Erythroblast (primary cell): ENCODE results near the gene ISCA2.

Experiments
- DNase-seq, 2 experiments: peaks; one replicate each; lab custom pipeline; 2025; lab: John Stamatoyannopoulos, UW
- GATA1 ChIP-seq: IDR thresholded peaks from 2 replicates; pipeline ENCODE4 v1.6.1; 2011; ENCODE audit warnings: low read depth, mild to moderate bottlenecking, control low read depth, low read length, moderate library complexity
- POLR2A ChIP-seq: IDR thresholded peaks from 2 replicates; pipeline ENCODE4 v1.6.1; 2011; ENCODE audit warnings: mild to moderate bottlenecking, low read length

ISCA2 gene

DNA sequence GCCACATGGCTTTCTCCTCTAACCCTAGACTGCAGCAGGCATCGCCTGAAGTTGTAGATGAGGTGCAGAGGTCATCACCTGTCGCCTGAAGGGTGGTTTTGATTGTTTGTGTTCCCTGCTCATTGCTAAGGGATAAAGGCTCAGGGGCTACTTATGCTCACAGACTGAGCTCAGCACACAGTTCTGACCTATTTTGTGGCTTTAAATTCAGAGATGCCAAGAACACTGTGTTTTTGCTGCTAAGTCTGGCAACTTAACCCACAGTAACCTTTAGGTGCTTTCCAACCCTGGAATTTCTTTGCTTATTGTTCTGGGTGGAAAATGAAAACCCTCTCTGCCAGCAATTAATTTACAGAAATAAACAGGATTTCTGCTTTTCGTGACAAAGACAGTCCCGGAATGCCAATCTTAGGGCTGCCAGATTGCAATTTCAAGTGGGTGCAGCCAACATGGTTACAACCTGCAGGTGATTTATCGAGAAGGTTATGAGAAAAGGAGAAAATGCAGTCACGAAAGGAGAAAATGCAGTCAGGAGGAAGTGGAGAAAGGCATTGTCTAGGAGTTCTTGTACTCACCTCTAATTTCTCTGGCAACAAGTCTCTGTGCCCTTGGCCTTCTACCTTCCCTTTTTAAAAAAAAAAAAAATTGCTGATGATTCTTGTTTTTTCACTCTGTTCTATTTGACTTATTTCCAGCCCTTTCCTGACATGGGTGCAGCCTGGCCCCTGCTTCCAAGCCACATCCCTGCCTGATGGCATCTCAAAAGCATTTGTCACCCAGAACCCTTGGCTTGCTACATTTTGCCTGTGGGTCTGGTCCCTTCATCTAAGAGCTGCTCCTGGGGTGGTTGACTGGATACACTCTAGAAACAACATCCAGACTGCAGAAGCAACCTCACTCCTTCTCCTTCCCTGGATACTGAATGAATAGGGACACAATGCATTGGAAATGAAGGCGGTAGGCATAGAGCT, 23.7 kb upstream of the ISCA2 start:
- no peak for DNase-seq
- no peak for TF ChIP-seq POLR2A
- no peak for TF ChIP-seq GATA1

DNA sequence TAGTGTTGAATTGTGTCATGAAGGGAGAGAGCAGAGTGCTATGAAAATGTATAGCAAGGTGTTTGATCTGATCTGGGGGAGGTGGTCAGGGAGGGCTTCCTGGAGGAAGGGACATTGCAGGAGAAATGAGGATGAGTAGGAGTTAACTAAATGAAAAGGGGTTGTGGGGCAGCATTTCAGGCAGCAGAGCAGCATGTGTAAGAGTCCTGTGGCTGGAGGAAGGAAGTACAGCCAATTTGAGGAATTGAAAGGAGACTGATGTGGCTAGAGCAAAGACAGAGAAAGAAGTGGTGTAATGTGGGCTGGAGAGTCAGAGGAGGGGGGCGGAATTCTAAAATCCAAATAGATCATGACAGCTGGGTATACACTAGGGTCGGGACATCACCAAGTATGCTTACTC, 21.0 kb upstream of the ISCA2 start:
- no peak for TF ChIP-seq GATA1
- no peak for DNase-seq

- TF ChIP-seq GATA1 (no peak), POLR2A (no peak)
- no peak for DNase-seq
Observed at GRCh38 chr14:74474376-74474775, 19.2 kb upstream of the ISCA2 start.

DNA sequence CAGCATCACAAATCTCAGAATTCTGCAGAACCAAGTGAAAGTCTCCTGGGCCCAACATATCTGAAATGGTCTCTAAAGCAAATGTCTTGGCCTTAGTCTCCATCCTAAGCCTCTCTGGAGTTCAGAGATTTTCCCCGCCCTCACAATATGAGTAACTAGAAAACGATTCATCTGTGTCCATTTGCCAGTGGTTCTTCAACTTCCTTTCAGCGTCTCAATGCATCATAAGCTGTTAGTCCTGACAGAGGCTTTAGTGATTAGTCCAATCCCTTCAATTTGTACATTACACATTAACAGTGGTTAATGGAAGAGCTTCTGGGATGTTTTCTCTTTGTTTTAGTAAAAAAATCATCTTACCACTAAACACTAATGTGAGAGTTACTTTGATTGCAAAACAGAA, 17.9 kb upstream of the ISCA2 start:
- no peak for DNase-seq
- TF ChIP-seq POLR2A = no peak

- TF ChIP-seq POLR2A (no peak), GATA1 (no peak)
- no peak for DNase-seq
Observed at GRCh38 chr14:74476107-74476506, 17.5 kb upstream of the ISCA2 start.

DNA sequence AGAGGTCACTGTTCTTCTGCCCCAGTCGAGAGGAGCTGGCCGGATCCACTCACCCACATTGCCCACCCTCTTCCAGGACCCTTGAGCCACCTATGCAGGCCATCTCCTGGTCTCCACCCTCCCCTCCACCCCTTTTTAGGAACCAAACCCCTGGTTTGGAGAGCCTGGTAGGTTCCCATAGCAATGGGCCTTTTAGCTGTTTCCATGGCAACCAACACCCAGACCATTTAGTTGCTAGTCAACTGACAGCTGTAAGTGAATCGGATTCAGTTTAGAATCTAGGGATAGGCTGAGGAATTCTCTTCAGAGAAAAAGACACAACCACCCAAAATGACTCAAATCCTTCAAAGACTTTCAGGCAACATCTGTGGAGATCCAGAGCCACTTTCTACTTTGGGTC, 17.0 kb upstream of the ISCA2 start:
- no peak for DNase-seq
- TF ChIP-seq GATA1 (no peak), POLR2A (no peak)

- TF ChIP-seq GATA1 (no peak), POLR2A (no peak)
- peak in 1 of 2 experiments; percentile 5 for DNase-seq
Observed at GRCh38 chr14:74478996-74479635, 14.4 kb upstream of the ISCA2 start.

- TF ChIP-seq POLR2A (no peak), GATA1 (no peak)
- no peak for DNase-seq
Observed at GRCh38 chr14:74480046-74480445, 13.5 kb upstream of the ISCA2 start.

GRCh38 chr14:74482571-74482970, 11.0 kb upstream of the ISCA2 start:
- no peak for DNase-seq
- no peak for TF ChIP-seq POLR2A
- TF ChIP-seq GATA1 = no peak

GRCh38 chr14:74483321-74483720, 10.2 kb upstream of the ISCA2 start:
- TF ChIP-seq POLR2A (no peak), GATA1 (no peak)
- no peak for DNase-seq

DNA sequence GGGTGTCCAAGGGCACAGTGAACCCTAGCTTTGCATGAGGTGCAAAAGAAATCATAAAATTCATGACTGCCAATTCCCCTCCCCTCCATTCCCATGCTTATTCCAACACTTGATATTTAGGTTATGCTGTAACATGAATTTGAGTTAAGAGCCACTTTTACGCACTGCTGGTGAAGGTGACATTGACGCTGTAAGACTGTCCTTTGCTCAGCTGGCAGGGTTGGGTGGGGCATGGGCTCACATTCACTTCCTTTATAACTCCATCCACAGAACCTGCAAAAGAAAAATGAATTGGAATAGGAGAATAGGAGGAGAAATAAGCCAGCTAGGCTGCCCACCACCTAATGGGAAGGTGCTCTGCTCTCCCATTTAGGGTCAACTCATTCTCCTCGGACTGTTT, 7.4 kb upstream of the ISCA2 start:
- no peak for DNase-seq
- TF ChIP-seq GATA1 = no peak
- no peak for TF ChIP-seq POLR2A

- DNase-seq = no peak
- no peak for TF ChIP-seq GATA1
- TF ChIP-seq POLR2A = no peak
Observed at GRCh38 chr14:74488786-74489397, 4.7 kb upstream of the ISCA2 start.

GRCh38 chr14:74490486-74490885, 3.1 kb upstream of the ISCA2 start:
- no peak for DNase-seq
- TF ChIP-seq GATA1 (no peak), POLR2A (no peak)
